ENCODE measurements around the gene SLC35F3.

DNA sequence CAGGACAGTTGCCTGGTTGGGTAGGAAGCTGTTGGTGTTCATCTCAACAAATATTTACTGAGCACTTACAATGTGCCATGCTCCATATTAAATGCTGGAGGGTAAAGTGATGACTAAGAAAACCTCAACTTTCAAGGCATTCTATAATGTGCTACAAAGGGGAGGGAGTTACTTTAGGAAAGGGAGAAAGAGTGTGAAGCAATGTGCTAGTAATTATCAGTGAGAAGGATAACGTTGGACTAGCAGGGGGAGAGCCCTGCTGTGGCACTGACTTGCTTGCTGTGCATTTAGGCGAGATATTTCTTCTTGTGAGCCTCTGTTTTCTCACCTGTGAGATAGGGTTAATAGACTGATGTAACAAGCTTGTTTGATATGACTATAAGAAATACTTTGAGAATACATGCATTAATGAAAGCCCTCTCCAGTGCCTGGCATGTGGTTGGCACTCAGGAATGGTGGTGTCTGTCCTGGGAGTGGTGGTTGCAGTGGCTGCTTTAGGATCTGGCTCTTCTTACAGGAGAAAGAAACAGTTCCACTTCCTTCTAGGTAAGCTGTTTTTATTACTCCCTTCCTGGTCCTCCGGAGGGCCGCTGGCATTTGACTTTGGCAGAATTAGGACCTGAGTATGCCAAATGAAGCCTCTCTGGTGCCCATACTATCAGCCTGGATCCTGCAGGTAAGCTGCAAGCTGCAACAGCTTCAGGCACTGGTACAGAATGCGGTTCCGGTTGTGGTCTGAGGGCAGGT is 357.7 kb downstream of the SLC35F3 start:
- TF ChIP-seq POLR2AphosphoS5 (IDR thresholded peaks at IDR 0.05; ENCODE audit: low read depth, low read length) (no peak), TAF1 (IDR thresholded peaks at IDR 0.05; ENCODE audit: borderline replicate concordance, low read depth, low read length) (no peak), POLR2A (IDR thresholded peaks at IDR 0.05; ENCODE audit: low read depth, low read length) (no peak)
